Osteoblast (primary cell): ENCODE measurements around the gene ATAD5. TPM values are rescaled to one million over a fixed set of nuclear protein-coding genes. Genes with fewer than 3 reads are reported as not detected.
A peak's percentile ranks its signal among the peaks of the same experiment; 100 is the strongest.

Experiments used
- DNase-seq: peaks from one replicate; pipeline ENCODE4 v3.0.0; 2011; ENCODE audit warnings: low spot score, mixed read lengths; ENCODE audit not compliant: insufficient read length; ENCODE audit errors: missing footprints
- H2AFZ ChIP-seq: 2 replicates; pipeline ENCODE4 v1.6.0; 2011; ENCODE audit warnings: mild to moderate bottlenecking, low read length
- H3K27ac ChIP-seq: 2 replicates; pipeline ENCODE4 v1.5.1; 2011; ENCODE audit warnings: mild to moderate bottlenecking, low read depth, low read length, moderate library complexity
- H3K27me3 ChIP-seq: 2 replicates; pipeline ENCODE4 v1.6.0; 2012; ENCODE audit warnings: mild to moderate bottlenecking, control low read depth, inconsistent platforms, low read length, moderate library complexity; ENCODE audit not compliant: insufficient read depth
- H3K36me3 ChIP-seq: 2 replicates; pipeline ENCODE4 v1.5.1; 2011; ENCODE audit warnings: mild to moderate bottlenecking, low read length, control low read depth, moderate library complexity; ENCODE audit not compliant: insufficient read depth
- H3K4me1 ChIP-seq: 2 replicates; pipeline ENCODE4 v1.5.1; 2011; ENCODE audit warnings: mild to moderate bottlenecking, low read length, control low read depth, moderate library complexity; ENCODE audit not compliant: insufficient read depth
- H3K4me2 ChIP-seq: 2 replicates; pipeline ENCODE4 v1.6.0; 2011; ENCODE audit warnings: mild to moderate bottlenecking, low read length; ENCODE audit not compliant: insufficient read depth
- H3K4me3 ChIP-seq: fragments of 200-600 bp; sonication (generic); 3 replicates; pipeline ENCODE4 v1.5.1; 2012; ENCODE audit warnings: mild to moderate bottlenecking, low read length, inconsistent platforms; ENCODE audit not compliant: insufficient read depth
- H3K79me2 ChIP-seq: 2 replicates; pipeline ENCODE4 v1.6.0; 2012; ENCODE audit warnings: mild to moderate bottlenecking, low read length, control low read depth, inconsistent platforms; ENCODE audit not compliant: insufficient read depth
- H3K9me3 ChIP-seq: 2 replicates; pipeline ENCODE4 v1.5.1; 2011; ENCODE audit warnings: low read depth, low read length, control low read depth
- H4K20me1 ChIP-seq: 2 replicates; pipeline ENCODE4 v1.6.0; 2012; ENCODE audit warnings: mild to moderate bottlenecking, low read length, control low read depth; ENCODE audit not compliant: insufficient read depth
- total RNA-seq: library from RNA; depleted of rRNA; stranded (reverse); fragments of >200 nt; gene quantifications from 2 replicates; pipeline ENCODE4 v1.2.3, GENCODE V29; 2012
- TF ChIP-seq, protein P1 (sequence below): IDR thresholded peaks from 2 replicates; pipeline ENCODE4 v1.5.1; 2011; ENCODE audit warnings: mild to moderate bottlenecking, low read depth, low read length, moderate library complexity; ENCODE audit errors: extremely low read depth

The ATAD5 gene
- total RNA-seq, 1 donor, result 1.8 TPM

DNA sequence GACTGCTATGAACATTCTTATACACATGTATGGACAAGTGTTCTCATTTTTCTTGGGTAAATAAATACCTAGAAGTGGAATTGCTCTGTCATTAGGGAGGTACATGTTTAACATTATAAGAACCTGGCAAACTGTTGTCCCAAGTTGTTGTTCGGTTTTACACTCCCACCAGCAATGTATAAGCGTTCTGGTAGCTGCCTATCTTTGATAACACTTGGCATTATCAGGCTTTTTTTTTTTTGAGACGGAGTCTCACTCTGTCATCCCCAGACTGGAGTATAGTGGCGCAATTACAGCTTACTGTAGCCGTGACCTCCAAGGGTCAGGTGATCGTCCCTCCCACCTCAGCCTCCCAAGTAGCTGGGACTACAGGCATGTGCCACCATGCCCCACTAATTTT is 16.3 kb downstream of the ATAD5 start:
- no peak overlapping the region for H3K4me3 ChIP-seq
- no peak for DNase-seq
- H3K4me2 ChIP-seq, result no peak overlapping the region
- no peaks in the 10 kb centered on the region for H3K79me2 ChIP-seq
- no peaks in the 10 kb centered on the region for H4K20me1 ChIP-seq
- H3K9me3 ChIP-seq, result no peaks in the 10 kb centered on the region
- no peaks in the 10 kb centered on the region for H3K4me1 ChIP-seq
- no peaks in the 10 kb centered on the region for H3K27me3 ChIP-seq
- TF ChIP-seq, protein P1, sequence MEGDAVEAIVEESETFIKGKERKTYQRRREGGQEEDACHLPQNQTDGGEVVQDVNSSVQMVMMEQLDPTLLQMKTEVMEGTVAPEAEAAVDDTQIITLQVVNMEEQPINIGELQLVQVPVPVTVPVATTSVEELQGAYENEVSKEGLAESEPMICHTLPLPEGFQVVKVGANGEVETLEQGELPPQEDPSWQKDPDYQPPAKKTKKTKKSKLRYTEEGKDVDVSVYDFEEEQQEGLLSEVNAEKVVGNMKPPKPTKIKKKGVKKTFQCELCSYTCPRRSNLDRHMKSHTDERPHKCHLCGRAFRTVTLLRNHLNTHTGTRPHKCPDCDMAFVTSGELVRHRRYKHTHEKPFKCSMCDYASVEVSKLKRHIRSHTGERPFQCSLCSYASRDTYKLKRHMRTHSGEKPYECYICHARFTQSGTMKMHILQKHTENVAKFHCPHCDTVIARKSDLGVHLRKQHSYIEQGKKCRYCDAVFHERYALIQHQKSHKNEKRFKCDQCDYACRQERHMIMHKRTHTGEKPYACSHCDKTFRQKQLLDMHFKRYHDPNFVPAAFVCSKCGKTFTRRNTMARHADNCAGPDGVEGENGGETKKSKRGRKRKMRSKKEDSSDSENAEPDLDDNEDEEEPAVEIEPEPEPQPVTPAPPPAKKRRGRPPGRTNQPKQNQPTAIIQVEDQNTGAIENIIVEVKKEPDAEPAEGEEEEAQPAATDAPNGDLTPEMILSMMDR, result no peak
- H3K36me3 ChIP-seq, result peaks cover 3% of the 10 kb centered on the region
- no peak overlapping the region for H3K27ac ChIP-seq
- H2AFZ ChIP-seq, result no peak overlapping the region

DNA sequence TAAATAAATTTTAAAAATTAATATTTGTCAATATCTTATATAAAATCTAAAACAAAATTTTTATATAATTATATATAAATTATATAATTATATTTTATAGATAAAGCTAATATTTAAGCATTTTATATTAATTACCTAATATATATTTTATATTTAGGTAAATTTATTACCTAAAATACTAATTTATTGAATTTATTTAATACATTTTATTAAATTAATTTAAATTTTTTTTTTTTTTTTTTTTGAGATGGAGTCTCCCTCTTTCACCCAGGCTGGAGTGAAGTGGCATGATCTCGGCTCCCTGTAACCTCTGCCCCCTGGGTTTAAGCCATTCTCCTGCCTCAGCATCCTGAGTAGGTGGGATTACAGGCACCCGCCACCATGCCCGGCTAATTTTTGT is 22.4 kb downstream of the ATAD5 start:
- Histone ChIP-seq H3K4me2 (no peak overlapping the region), H3K79me2 (no peaks in the 10 kb centered on the region), H3K4me1 (no peaks in the 10 kb centered on the region), H3K27ac (no peak overlapping the region), H3K36me3 (peaks cover 7% of the 10 kb centered on the region), H2AFZ (no peak overlapping the region), H4K20me1 (no peaks in the 10 kb centered on the region), H3K4me3 (no peak overlapping the region), H3K27me3 (no peaks in the 10 kb centered on the region), H3K9me3 (no peaks in the 10 kb centered on the region)
- DNase-seq, result no peak
- TF ChIP-seq, protein P1, result no peak

DNA sequence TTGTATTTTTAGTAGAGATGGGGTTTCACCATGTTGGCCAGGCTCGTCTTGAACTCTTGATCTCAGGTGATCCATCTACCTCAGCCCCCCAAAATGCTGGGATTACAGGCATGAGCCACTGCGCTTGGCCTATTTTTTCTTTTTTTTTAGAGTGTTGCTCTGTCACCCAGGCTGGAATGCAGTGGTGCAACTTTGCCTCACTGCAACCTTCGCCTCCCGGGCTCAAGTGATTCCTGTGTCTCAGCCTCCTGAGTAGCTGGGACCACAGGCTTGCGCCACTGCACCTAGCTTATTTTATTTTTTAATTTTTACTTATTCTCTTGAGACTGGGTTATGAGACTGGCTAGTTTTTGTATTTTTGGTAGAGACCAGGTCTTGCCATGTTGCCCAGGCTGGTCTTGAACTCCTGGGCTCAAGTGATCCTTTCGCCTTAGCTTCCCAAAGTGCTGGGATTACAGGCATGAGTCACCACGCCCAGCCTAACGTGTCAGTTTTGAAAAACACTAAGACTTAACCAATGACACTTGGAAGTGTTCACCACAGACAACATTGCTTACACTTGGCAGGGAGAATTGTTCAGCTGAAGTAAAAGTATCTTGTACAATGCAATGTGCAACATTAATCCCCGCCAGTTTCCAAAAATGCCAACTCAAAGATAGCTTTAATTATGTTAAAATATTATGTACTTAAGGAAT is 26.9 kb downstream of the ATAD5 start:
- H3K27me3 ChIP-seq, result no peaks in the 10 kb centered on the region
- no peak overlapping the region for H3K4me2 ChIP-seq
- H3K4me1 ChIP-seq, result no peaks in the 10 kb centered on the region
- H4K20me1 ChIP-seq, result no peaks in the 10 kb centered on the region
- H2AFZ ChIP-seq, result no peak overlapping the region
- H3K36me3 ChIP-seq, result peaks cover 7% of the 10 kb centered on the region
- H3K79me2 ChIP-seq, result no peaks in the 10 kb centered on the region
- TF ChIP-seq, protein P1, result no peak
- H3K4me3 ChIP-seq, result no peak overlapping the region
- DNase-seq, result peak; percentile 37
- no peak overlapping the region for H3K27ac ChIP-seq
- H3K9me3 ChIP-seq, result no peaks in the 10 kb centered on the region

DNA sequence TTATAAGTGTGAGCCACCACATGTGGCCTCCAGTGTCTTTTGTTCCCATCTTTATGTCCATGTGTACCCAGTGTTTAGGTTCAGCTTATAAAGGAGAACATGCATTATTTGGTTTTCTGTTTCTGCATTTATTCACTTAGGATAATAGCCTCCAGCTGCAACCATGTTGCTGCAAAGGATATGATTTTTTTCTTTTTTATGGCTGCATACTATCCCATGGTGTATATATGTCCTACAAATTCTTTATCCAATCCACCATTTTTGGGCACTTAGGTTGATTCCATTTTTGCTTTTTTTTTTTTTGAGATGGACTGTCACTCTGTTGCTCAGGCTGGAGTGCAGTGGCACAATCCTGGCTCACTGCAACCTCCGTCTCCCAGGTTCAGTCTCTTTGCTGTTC is 32.9 kb downstream of the ATAD5 start:
- Histone ChIP-seq H3K9me3 (no peaks in the 10 kb centered on the region), H3K4me3 (no peak overlapping the region), H3K27ac (no peak overlapping the region), H3K79me2 (no peaks in the 10 kb centered on the region), H4K20me1 (no peaks in the 10 kb centered on the region), H2AFZ (no peak overlapping the region), H3K36me3 (peaks cover 3% of the 10 kb centered on the region), H3K4me1 (no peaks in the 10 kb centered on the region), H3K4me2 (no peak overlapping the region), H3K27me3 (no peaks in the 10 kb centered on the region)
- no peak for DNase-seq
- TF ChIP-seq, protein P1, result no peak
